Heart right ventricle (tissue), 16 donors: ENCODE results near the gene M6PR. TPM values are rescaled to one million over a fixed set of nuclear protein-coding genes. Genes with fewer than 3 reads are reported as not detected.

Source experiments
- ATAC-seq, 8 donors: fragments of 200-7000 bp; cut with Tn5 transposase; one replicate each; pipeline ENCODE4 v1.9.1; 2020; ENCODE audit warnings: mild to moderate bottlenecking in 8 of 8, moderate library complexity in 8 of 8, moderate number of reproducible peaks in 1 of 8
- DNase-seq, 2 donors: peaks; one replicate each; pipeline ENCODE4 v3.0.0-alpha.2; 2020
- H3K27ac ChIP-seq, 10 donors: fragments of 200-600 bp; sonication (generic) in 2 of 10; one replicate each; pipeline versions ENCODE4 v1.5.0 to v1.8.0; 2020 to 2022; ENCODE audit warnings: mild to moderate bottlenecking in 3 of 10
- H3K27me3 ChIP-seq, 7 donors: fragments of 200-600 bp; one replicate each; pipeline ENCODE4 v1.8.0; 2021 to 2022; ENCODE audit warnings: mild to moderate bottlenecking in 2 of 7
- H3K36me3 ChIP-seq, 9 donors: fragments of 200-600 bp; sonication (generic) in 1 of 9; one replicate each; pipeline versions ENCODE4 v1.5.0 to v1.8.0; 2020 to 2022; ENCODE audit warnings: mild to moderate bottlenecking in 2 of 9
- H3K4me1 ChIP-seq, 9 donors: fragments of 200-600 bp; sonication (generic) in 1 of 9; one replicate each; pipeline versions ENCODE4 v1.5.0 to v1.8.0; 2020 to 2022; ENCODE audit warnings: mild to moderate bottlenecking in 4 of 9
- H3K4me3 ChIP-seq, 10 donors: fragments of 200-600 bp; sonication (generic) in 2 of 10; one replicate each; pipeline versions ENCODE4 v1.5.0 to v1.8.0; 2020 to 2022; ENCODE audit warnings: mild to moderate bottlenecking in 7 of 10, moderate library complexity in 2 of 10
- H3K9me3 ChIP-seq, 11 donors: fragments of 200-600 bp in 10 of 11; sonication (generic) in 2 of 11; one replicate each; pipeline versions ENCODE4 v1.5.0 to v1.8.0; 2013 to 2022; ENCODE audit warnings: mild to moderate bottlenecking in 2 of 11, control low read depth in 1 of 11, moderate library complexity in 1 of 11
- WGBS, 2 donors: extraction: QIAGEN DNeasy Blood & Tissue Kit; methylation state at CpG; one replicate each; pipeline ENCODE4 v1.1.7; 2013; ENCODE audit warnings: inconsistent platforms in 1 of 2; 5-methylcytosine and 5-hydroxymethylcytosine counted together
- intact Hi-C, 10 donors: fragments of 100-400 bp; cut with DNase I; formaldehyde crosslinking; loops; one replicate each; pipeline versions ENCODE4 v1.11.1 to v1.14.2; 2022
- polyA plus RNA-seq, 2 donors: library from polyadenylated mRNA; stranded (reverse); fragments of 200-250 nt; gene quantifications; one replicate each; pipeline ENCODE4 v1.2.3, GENCODE V29; 2013
- total RNA-seq, 10 donors: library from RNA; stranded (reverse); fragmentation: NEBNext Ultra II Directional in 3 of 10; extraction: Animal tissue kit (Norgen Biotek cat#: 25700) in 3 of 10; gene quantifications; one replicate each; pipeline versions ENCODE4 v1.2.1 to v1.2.4, GENCODE V29; 2021 to 2023
- TF ChIP-seq, protein P1 (sequence below), 9 donors: fragments of 200-600 bp; sonication (generic) in 2 of 9; IDR thresholded peaks; one replicate each; pipeline versions ENCODE4 v1.5.0 to v1.8.0; 2021 to 2022; ENCODE audit warnings: antibody characterized with exemption in 9 of 9, mild to moderate bottlenecking in 5 of 9, moderate library complexity in 1 of 9
- donor health status: Arrhythmogenic right ventricular cardiomyopathy.
- donor health status: ischemic (EF 13 %, LVEDD 7.1; RV severe dilation, severe dysfunction).
- donor health status: healthy with polysubstance abuse.
- donor health status: DM: no; HTN: yes; CAD: no.
- donor health status: DM: no; HTN: no; CAD: no.
- donor health status: ischemic (EF 25% LVEDD 6.9; RV normal size, moderate dysfunction).
- donor health status: ischemic (EF 25% LVEDD 5.7; RV mildly dilated, moderate dysfunction).
- donor health status: healthy.
- donor health status: DM: yes; HTN: yes; CAD: no.
- donor health status: Ischemic cardiomyopathy.
- donor health status: ischemic (EF 35%, LVEDD 5.7; RV mildly dilated, moderate dysfunction).
- donor health status: nonischemic (EF 11% LVEDD 7.7; RV severe dilation, severe dysfunction).
- donor health status: DM: yes; HTN: yes; CAD: no.
- donor health status: PGD.
- donor health status: ischemic (EF 29% LVEDD 5.4; RV normal size, mild dysfunction).
- donor health status: nonischemic (EF 23%, LVEDD 6.1; RV moderate dilation, normal function).

The M6PR gene
- total and polyA plus RNA-seq, 12 donors, result 67.1 to 133 (median 102) TPM

DNA sequence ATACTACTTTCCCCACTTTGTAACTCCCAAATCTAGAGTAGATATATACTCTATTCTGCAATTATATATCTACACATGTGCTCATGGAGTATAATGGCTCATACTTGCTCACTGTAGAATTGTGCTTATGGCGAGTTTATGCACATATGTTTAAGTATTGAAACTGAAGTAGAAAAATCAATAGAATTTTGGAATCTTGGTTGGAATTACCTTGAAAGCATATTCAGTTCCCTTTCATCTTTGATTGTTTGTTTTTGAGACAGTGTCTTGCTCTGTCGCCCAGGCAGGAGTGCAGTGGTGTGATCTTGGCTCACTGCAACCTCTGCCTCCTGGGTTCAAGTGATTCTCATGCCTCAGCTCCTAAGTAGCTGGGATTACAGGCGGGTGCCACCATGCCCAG lies 44.4 kb upstream of the M6PR start:
- Histone ChIP-seq H3K27me3 (no peaks in the 10 kb centered on the region), H3K27ac (no peak overlapping the region), H3K4me1 (peaks cover 0 to 48% (median 25%) of the 10 kb centered on the region in 9 donors), H3K9me3 (no peaks in the 10 kb centered on the region), H3K4me3 (peak overlapping the region in 1 of 10 donors; percentile 32), H3K36me3 (no peaks in the 10 kb centered on the region)
- DNase-seq, result no peak
- TF ChIP-seq, protein P1, sequence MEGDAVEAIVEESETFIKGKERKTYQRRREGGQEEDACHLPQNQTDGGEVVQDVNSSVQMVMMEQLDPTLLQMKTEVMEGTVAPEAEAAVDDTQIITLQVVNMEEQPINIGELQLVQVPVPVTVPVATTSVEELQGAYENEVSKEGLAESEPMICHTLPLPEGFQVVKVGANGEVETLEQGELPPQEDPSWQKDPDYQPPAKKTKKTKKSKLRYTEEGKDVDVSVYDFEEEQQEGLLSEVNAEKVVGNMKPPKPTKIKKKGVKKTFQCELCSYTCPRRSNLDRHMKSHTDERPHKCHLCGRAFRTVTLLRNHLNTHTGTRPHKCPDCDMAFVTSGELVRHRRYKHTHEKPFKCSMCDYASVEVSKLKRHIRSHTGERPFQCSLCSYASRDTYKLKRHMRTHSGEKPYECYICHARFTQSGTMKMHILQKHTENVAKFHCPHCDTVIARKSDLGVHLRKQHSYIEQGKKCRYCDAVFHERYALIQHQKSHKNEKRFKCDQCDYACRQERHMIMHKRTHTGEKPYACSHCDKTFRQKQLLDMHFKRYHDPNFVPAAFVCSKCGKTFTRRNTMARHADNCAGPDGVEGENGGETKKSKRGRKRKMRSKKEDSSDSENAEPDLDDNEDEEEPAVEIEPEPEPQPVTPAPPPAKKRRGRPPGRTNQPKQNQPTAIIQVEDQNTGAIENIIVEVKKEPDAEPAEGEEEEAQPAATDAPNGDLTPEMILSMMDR (IDR thresholded peaks at IDR 0.05), result no peak
- intact Hi-C loops, result loop anchor here in 1 of 10 donors (5.0 kb wide), 1 partner anchor 43 kb away; no protein-coding TSS in a partner anchor
- 89 to 92% methylated on average over 3 of the region's 3 CpGs for WGBS, 2 donors
- ATAC-seq, result no peak

DNA sequence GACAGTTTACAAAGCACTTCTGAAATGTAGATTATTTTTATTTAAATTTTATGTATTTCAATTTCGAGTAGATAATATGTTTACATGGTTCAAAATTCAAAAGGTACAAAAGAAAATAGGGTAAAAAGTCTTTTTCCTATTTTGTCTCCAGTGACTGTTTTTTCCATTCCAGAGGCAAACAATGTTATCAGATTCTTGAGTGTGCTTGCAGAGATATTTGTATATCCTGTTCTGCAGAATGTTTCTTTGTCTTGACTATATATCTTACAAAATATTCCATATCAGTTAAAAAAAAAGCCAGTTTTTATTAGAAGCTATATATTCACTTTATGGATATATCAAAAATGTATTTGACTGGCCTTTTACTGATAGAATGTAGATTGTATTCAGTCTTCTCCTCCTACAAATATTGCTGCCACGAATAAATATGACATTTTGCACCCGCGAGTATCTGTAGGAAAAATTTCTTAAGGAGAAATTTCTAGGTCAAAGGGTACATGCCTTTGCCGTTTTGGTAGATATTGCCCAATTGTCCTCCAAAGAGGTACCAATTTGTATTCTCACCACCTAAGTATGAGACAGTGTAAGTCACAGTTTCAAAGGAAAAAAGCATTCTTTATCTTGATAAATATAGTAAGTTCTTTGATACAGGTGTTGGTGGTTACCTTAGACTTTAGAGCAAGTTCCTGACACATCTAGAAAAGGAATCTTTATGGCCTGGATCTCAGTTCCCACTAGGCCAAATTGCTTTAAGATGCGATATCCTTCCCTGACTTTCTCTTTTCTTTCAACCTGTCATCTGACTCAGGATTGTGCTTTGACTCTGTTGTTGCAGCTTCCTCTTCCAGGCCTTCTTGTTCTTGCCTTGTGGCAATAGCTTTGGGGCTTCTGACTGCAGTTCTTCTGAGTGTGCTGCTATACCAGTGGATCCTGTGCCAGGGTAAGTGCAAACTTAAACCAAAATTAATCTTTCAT lies 42.2 kb upstream of the M6PR start:
- peak overlapping the region in 1 of 10 donors; percentile 32 for H3K4me3 ChIP-seq
- peak overlapping the region in 6 of 10 donors; percentile 41 to 66 (median 58) for H3K27ac ChIP-seq
- TF ChIP-seq, protein P1 (IDR thresholded peaks at IDR 0.05), result no peak
- H3K27me3 ChIP-seq, result no peaks in the 10 kb centered on the region
- no peak for ATAC-seq
- 50 to 62% methylated on average over 6 of the region's 6 CpGs for WGBS, 2 donors
- peaks cover 0 to 62% (median 41%) of the 10 kb centered on the region in 9 donors for H3K4me1 ChIP-seq
- DNase-seq, result no peak
- H3K9me3 ChIP-seq, result no peaks in the 10 kb centered on the region
- intact Hi-C loops, result loop anchor here in 1 of 10 donors (2.0 to 5.0 kb wide), 2 partner anchors 41 to 46 kb away; no protein-coding TSS in a partner anchor
- H3K36me3 ChIP-seq, result no peaks in the 10 kb centered on the region

DNA sequence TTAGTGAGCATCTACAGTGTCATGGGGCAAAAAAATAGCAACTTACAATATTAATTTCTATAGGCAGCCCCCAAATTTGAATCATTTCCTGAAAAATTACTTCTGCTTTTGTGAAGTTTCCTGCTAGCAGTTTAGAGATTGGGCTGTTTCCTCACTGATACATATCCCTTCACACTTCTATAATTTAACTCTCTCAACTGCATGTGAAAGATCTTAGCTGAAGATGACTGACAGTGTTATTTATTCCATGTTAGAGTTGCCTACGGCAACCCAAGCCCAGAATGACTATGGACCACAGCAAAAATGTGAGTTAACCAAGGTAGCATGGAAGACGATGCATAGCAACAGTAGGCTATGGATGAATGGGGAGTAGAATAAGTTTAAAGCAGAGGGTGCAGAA lies 40.0 kb upstream of the M6PR start, which contains the start of gene KLRG1:
KLRG1 (plus strand) TSS at position 134 of the 400 bp plus-strand sequence; CDS start at position 224, 90 bp downstream.
- peaks cover 0 to 58% (median 38%) of the 10 kb centered on the region in 9 donors for H3K4me1 ChIP-seq
- TF ChIP-seq, protein P1 (IDR thresholded peaks at IDR 0.05), result no peak
- peak within 1 kb of the TSS in 1 of 10 donors; percentile 32 for H3K4me3 ChIP-seq
- no peaks in the 10 kb centered on the region for H3K36me3 ChIP-seq
- no peaks in the 10 kb centered on the region for H3K9me3 ChIP-seq
- ATAC-seq (no peak), DNase-seq (no peak)
- no peaks in the 10 kb centered on the region for H3K27me3 ChIP-seq
- peak within 1 kb of the TSS in 5 of 10 donors; percentile 5 to 66 (median 23) for H3K27ac ChIP-seq
- intact Hi-C loops, result no loop called here
- WGBS, 2 donors, result 81 to 87% methylated on average over 2 of the region's 2 CpGs

DNA sequence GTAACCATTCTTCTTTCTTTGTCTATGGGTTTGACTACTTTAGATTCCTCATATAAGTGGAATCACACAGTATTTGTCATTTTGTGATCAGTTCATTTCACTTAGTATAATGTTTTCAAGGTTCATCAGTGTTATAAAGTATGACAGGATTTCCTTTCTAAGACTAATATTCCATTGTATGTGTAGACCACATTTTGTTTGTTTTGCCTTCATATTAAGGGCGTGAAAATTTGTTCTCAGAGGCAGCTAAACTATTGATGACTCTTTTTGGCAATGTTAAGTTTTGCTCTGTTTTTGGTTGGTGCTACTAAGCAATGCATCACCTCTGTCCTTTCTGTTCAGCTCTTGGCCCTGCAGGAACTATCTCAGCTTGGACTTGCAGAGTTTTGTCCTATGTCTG lies 38.2 kb upstream of the M6PR start:
- ATAC-seq, result peak in 1 of 8 donors; percentile 14
- Histone ChIP-seq H3K9me3 (no peaks in the 10 kb centered on the region), H3K27me3 (no peaks in the 10 kb centered on the region), H3K36me3 (no peaks in the 10 kb centered on the region), H3K4me1 (peaks cover 0 to 58% (median 38%) of the 10 kb centered on the region in 9 donors), H3K4me3 (no peak overlapping the region), H3K27ac (peak overlapping the region in 5 of 10 donors; percentile 5 to 66 (median 24))
- intact Hi-C loops, result no loop called here
- WGBS, 2 donors, result 59 to 62% methylated on average over 1 of the region's 1 CpG
- TF ChIP-seq, protein P1 (IDR thresholded peaks at IDR 0.05), result no peak
- DNase-seq, result no peak
